OCI-LY3 (cell line): ENCODE results near the gene CCDC121.

Experiments used
- H2AFZ ChIP-seq: fragments of 200-600, 300-600 bp; shearing (Covaris generic); 2 replicates; pipeline ENCODE4 v1.6.0; 2014; ENCODE audit warnings: antibody characterized with exemption, low read depth, low read length
- H3K27ac ChIP-seq: fragments of 200-600, 300-600 bp; sonication (generic); 2 replicates; pipeline ENCODE4 v1.5.1; 2014; ENCODE audit warnings: mild to moderate bottlenecking, low read length, moderate library complexity, mixed read lengths
- H3K27me3 ChIP-seq: fragments of 200-600, 300-600 bp; sonication (generic); 2 replicates; pipeline ENCODE4 v1.6.1; 2014; ENCODE audit warnings: low read depth, low read length, mixed read lengths
- H3K36me3 ChIP-seq: fragments of 200-600, 300-600 bp; sonication (generic); replicated peaks from 2 replicates; pipeline ENCODE3; 2014; ENCODE audit warnings: low read depth, low read length, mixed read lengths
- H3K4me1 ChIP-seq: fragments of 300-600, 200-600 bp; sonication (generic); 2 replicates; pipeline ENCODE4 v1.6.1; 2014; ENCODE audit warnings: low read length, mixed read lengths
- H3K4me2 ChIP-seq: fragments of 200-600, 300-600 bp; sonication (generic); 2 replicates; pipeline ENCODE4 v1.6.1; 2014; ENCODE audit warnings: low read length, mixed read lengths
- H3K4me3 ChIP-seq: fragments of 300-600, 200-600 bp; sonication (generic); 2 replicates; pipeline ENCODE4 v1.5.1; 2014; ENCODE audit warnings: antibody characterized with exemption, mild to moderate bottlenecking, low read length, moderate library complexity
- H3K79me2 ChIP-seq: fragments of 300-600, 200-600 bp; shearing (Covaris generic); 2 replicates; pipeline ENCODE4 v1.6.1; 2014; ENCODE audit warnings: mild to moderate bottlenecking, low read length, mixed read lengths
- H3K9ac ChIP-seq: fragments of 300-600, 200-600 bp; shearing (Covaris generic); 2 replicates; pipeline ENCODE4 v1.6.0; 2014; ENCODE audit warnings: mild to moderate bottlenecking, low read length, moderate library complexity
- H3K9me3 ChIP-seq: fragments of 200-600, 300-600 bp; shearing (Covaris generic); 2 replicates; pipeline ENCODE4 v1.6.1; 2014; ENCODE audit warnings: low read length, mixed read lengths; ENCODE audit not compliant: insufficient read depth
- H4K20me1 ChIP-seq: fragments of 200-600, 300-600 bp; sonication (generic); 2 replicates; pipeline ENCODE4 v1.6.1; 2016; ENCODE audit warnings: low read length, mixed read lengths; ENCODE audit not compliant: insufficient read depth
- EZH2phosphoT487 ChIP-seq: fragments of 200-600 bp; shearing (Covaris generic); IDR thresholded peaks from 2 replicates; pipeline ENCODE4 v1.6.1; 2018; ENCODE audit warnings: antibody characterized with exemption, mixed run types, low read depth
- TF ChIP-seq, protein P1 (sequence below): fragments of 200-600, 300-600 bp; sonication (generic); IDR thresholded peaks from 2 replicates; pipeline ENCODE4 v1.5.1; 2014; ENCODE audit warnings: antibody characterized with exemption, low read length, low read depth

Gene CCDC121

GRCh38 chr2:27593240-27593639, 35.6 kb downstream of the CCDC121 start:
- H3K4me2 ChIP-seq = no peak overlapping the region
- no peak overlapping the region for H2AFZ ChIP-seq
- no peaks in the 10 kb centered on the region for H3K27me3 ChIP-seq
- no peak overlapping the region for H3K27ac ChIP-seq
- H3K9ac ChIP-seq = no peak overlapping the region
- peaks cover 17% of the 10 kb centered on the region for H3K9me3 ChIP-seq
- no peak overlapping the region for H3K4me3 ChIP-seq
- TF ChIP-seq EZH2phosphoT487 = no peak
- TF ChIP-seq, protein P1, sequence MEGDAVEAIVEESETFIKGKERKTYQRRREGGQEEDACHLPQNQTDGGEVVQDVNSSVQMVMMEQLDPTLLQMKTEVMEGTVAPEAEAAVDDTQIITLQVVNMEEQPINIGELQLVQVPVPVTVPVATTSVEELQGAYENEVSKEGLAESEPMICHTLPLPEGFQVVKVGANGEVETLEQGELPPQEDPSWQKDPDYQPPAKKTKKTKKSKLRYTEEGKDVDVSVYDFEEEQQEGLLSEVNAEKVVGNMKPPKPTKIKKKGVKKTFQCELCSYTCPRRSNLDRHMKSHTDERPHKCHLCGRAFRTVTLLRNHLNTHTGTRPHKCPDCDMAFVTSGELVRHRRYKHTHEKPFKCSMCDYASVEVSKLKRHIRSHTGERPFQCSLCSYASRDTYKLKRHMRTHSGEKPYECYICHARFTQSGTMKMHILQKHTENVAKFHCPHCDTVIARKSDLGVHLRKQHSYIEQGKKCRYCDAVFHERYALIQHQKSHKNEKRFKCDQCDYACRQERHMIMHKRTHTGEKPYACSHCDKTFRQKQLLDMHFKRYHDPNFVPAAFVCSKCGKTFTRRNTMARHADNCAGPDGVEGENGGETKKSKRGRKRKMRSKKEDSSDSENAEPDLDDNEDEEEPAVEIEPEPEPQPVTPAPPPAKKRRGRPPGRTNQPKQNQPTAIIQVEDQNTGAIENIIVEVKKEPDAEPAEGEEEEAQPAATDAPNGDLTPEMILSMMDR = no peak
- H3K36me3 ChIP-seq = peaks cover 58% of the 10 kb centered on the region
- H3K79me2 ChIP-seq = peaks cover 99% of the 10 kb centered on the region
- peaks cover 16% of the 10 kb centered on the region for H4K20me1 ChIP-seq
- no peaks in the 10 kb centered on the region for H3K4me1 ChIP-seq

DNA sequence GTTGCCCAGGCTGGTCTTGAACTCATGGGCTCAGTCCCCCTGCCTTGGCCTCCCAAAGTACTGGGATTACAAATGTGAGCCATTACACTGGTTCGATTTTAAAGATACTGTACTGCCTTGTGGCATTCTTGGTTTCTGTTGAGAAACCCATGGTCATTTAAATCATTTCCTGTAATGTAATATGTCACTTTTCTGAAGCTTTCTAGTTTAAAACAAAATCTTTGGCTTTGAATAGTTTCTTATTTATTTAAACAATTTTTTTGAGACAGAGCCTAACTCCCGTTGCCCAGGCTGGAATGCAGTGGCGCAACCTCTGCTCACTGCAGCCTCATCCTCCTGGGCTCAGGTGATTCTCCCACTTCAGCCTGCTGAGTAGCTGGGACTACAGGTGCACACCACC, 37.1 kb downstream of the CCDC121 start:
- no peak overlapping the region for H2AFZ ChIP-seq
- H3K4me1 ChIP-seq = no peaks in the 10 kb centered on the region
- H3K79me2 ChIP-seq = peaks cover 99% of the 10 kb centered on the region
- H3K27me3 ChIP-seq = no peaks in the 10 kb centered on the region
- no peak overlapping the region for H3K4me2 ChIP-seq
- no peak overlapping the region for H3K27ac ChIP-seq
- H3K9me3 ChIP-seq = peaks cover 17% of the 10 kb centered on the region
- no peak overlapping the region for H3K4me3 ChIP-seq
- TF ChIP-seq EZH2phosphoT487 = no peak
- TF ChIP-seq, protein P1 = no peak
- no peak overlapping the region for H3K9ac ChIP-seq
- H3K36me3 ChIP-seq = peaks cover 51% of the 10 kb centered on the region
- peaks cover 6% of the 10 kb centered on the region; the same call in 1 of the 2 replicates for H4K20me1 ChIP-seq

DNA sequence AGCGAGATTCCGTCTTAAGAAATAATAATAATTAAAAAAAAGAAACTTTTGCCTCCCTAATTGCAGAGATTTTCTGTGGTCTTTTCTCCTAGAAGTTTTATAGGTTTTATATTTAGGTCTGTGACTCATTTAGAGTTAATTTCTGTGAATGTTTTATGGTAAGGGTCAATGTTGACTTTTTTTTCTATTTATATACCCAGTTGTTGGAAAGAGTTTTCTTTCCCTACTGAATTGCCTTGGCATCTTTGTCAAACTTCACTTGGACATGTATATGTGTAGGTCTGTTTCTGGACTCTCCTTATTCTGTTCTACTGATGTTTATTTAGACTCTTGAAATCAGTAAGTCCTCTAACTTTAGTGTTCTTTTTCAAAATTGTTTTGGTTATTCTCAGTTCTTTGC, 40.5 kb downstream of the CCDC121 start:
- Histone ChIP-seq H3K9ac (no peak overlapping the region), H3K79me2 (peaks cover 100% of the 10 kb centered on the region), H2AFZ (no peak overlapping the region), H3K4me2 (no peak overlapping the region), H3K9me3 (peaks cover 11% of the 10 kb centered on the region; the same call in 1 of the 2 replicates), H3K4me1 (peaks cover 13% of the 10 kb centered on the region), H3K4me3 (no peak overlapping the region), H3K27me3 (no peaks in the 10 kb centered on the region), H3K27ac (no peak overlapping the region), H4K20me1 (peaks cover 23% of the 10 kb centered on the region), H3K36me3 (peaks cover 37% of the 10 kb centered on the region)
- TF ChIP-seq EZH2phosphoT487 = no peak
- TF ChIP-seq, protein P1 = no peak

DNA sequence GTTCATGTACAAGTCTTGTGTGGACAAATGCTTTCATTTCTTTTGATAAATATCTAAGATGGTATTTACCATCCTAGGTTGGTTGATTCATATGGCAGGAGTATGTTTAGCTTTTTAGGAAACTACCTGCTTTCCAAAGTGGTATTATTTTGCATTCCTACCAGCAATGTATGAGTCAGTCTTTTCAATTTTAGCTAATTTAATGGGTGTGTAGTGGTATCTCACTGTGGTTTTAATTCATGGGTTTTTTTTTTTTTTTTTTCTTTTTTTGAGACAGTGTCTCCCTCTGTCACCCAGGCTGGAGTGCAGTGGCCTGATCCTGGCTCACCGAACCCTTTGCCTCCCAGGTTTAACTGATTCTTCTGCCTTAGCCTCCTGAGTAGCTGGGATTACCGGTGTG, 41.8 kb downstream of the CCDC121 start:
- Histone ChIP-seq H3K4me3 (no peak overlapping the region), H3K27ac (no peak overlapping the region), H3K4me2 (no peak overlapping the region), H3K36me3 (peaks cover 31% of the 10 kb centered on the region), H3K9me3 (peaks cover 11% of the 10 kb centered on the region; the same call in 1 of the 2 replicates), H4K20me1 (peaks cover 23% of the 10 kb centered on the region), H3K79me2 (peaks cover 91% of the 10 kb centered on the region), H2AFZ (no peak overlapping the region), H3K4me1 (peaks cover 18% of the 10 kb centered on the region), H3K9ac (no peak overlapping the region), H3K27me3 (no peaks in the 10 kb centered on the region)
- TF ChIP-seq, protein P1 = no peak
- TF ChIP-seq EZH2phosphoT487 = no peak
